ENCODE data around the gene PPEF1.

GRCh38 chrX:18871161-18871890, 163.9 kb downstream of the PPEF1 start:
- no peak for TF ChIP-seq CTCF (conservative IDR thresholded peaks at IDR 0.05; ENCODE audit: low read depth, low read length)
- TF ChIP-seq EZH2 (IDR thresholded peaks at IDR 0.05; ENCODE audit: low read length, unreplicated experiment): no peak

All from PC-3 (cell line).